Astrocyte (in vitro differentiated cells and primary cell): Measurements from ENCODE around the gene NCDN.

Source experiments
- CTCF ChIP-seq: IDR thresholded peaks from 2 replicates; pipeline ENCODE4 v1.5.1; 2011; ENCODE audit warnings: low read depth, mild to moderate bottlenecking, inconsistent platforms, low read length, moderate library complexity; ENCODE audit not compliant: insufficient read depth
- EZH2 ChIP-seq: IDR thresholded peaks from 2 replicates; pipeline ENCODE4 v1.6.1; 2012; ENCODE audit warnings: mild to moderate bottlenecking, low read length, inconsistent platforms; ENCODE audit not compliant: insufficient read depth

- TF ChIP-seq CTCF (no peak), EZH2 (no peak)
These were observed 5.6 kb downstream of the NCDN start for GRCh38 chr1:35563166-35563565.
